Esophagus squamous epithelium (tissue), 5 donors: Measurements from ENCODE around the gene CRACDL. TPM values are rescaled to one million over a fixed set of nuclear protein-coding genes. Genes with fewer than 3 reads are reported as not detected.
A peak's percentile ranks its signal among the peaks of the same experiment; 100 is the strongest.

Experiments
- DNase-seq: peaks from one replicate; lab custom pipeline; 2025; lab: John Stamatoyannopoulos, UW
- H3K27ac ChIP-seq, 4 donors: fragments of 200-600 bp; sonication (generic); one replicate each; pipeline ENCODE4 v1.5.1; 2016 to 2019; ENCODE audit warnings: mild to moderate bottlenecking in 1 of 4
- H3K27me3 ChIP-seq, 4 donors: fragments of 200-600 bp; sonication (generic); 1 replicate in 3 of 4; 2 replicates in 1 of 4; pipeline versions ENCODE4 v1.5.1 to v1.6.0; 2017 to 2021; ENCODE audit warnings: antibody characterized with exemption in 1 of 4
- H3K36me3 ChIP-seq, 3 donors: fragments of 200-600 bp; sonication (generic); one replicate each; pipeline ENCODE4 v1.5.1; 2016 to 2019
- H3K4me1 ChIP-seq, 3 donors: fragments of 200-600 bp; sonication (generic); one replicate each; pipeline ENCODE4 v1.5.1; 2017 to 2019
- H3K4me3 ChIP-seq, 4 donors: fragments of 200-600 bp; sonication (generic); 1 replicate in 3 of 4; 2 replicates in 1 of 4; pipeline ENCODE4 v1.5.1; 2016 to 2019; ENCODE audit warnings: mild to moderate bottlenecking in 2 of 4, moderate library complexity in 1 of 4
- H3K9me3 ChIP-seq, 3 donors: fragments of 200-600 bp; sonication (generic); one replicate each; pipeline ENCODE4 v1.5.1; 2016 to 2019
- CTCF ChIP-seq, 6 experiments: fragments of 450-650 bp in 4 of 6; fragments of 200-600 bp in 2 of 6; sonication (generic) in 2 of 6; IDR thresholded peaks; one replicate each; pipeline ENCODE4 v1.5.1; 2016 to 2019; ENCODE audit warnings: antibody characterized with exemption in 6 of 6, mild to moderate bottlenecking in 4 of 6, moderate library complexity in 4 of 6
- POLR2A ChIP-seq, 4 donors: fragments of 450-650 bp; IDR thresholded peaks; one replicate each; pipeline ENCODE4 v1.6.1; 2017; ENCODE audit warnings: antibody characterized with exemption in 4 of 4, mild to moderate bottlenecking in 4 of 4, moderate library complexity in 3 of 4
- WGBS, 2 donors: methylation state at CpG; one replicate each; pipeline ENCODE4 v1.1.5; 2018; 5-methylcytosine and 5-hydroxymethylcytosine counted together
- intact Hi-C: fragments of 100-400 bp; cut with DNase I; formaldehyde crosslinking; loops from one replicate; pipeline ENCODE4 v1.15.0; 2022
- total RNA-seq, 4 donors: library from RNA; depleted of rRNA; stranded (reverse); fragments of >200 nt; gene quantifications; one replicate each; pipeline ENCODE4 v1.1.0, GENCODE V29; 2016
- donor health status: DM: yes; HTN: yes; CAD: no.

CRACDL gene
- total RNA-seq, 4 donors from 2014 or later: 6.5 to 33.6 (median 9.7) TPM

GRCh38 chr2:98807221-98807620 is 128.8 kb downstream of the CRACDL start:
- Histone ChIP-seq H3K4me1 (peaks cover 0 to 32% (median 8%) of the 10 kb centered on the region in 3 donors), H3K27ac (no peak overlapping the region), H3K4me3 (no peak overlapping the region), H3K27me3 (no peaks in the 10 kb centered on the region), H3K36me3 (peaks cover 0 to 10% (median 0%) of the 10 kb centered on the region in 3 donors), H3K9me3 (no peaks in the 10 kb centered on the region)
- intact Hi-C loops: no loop called here
- no peak for DNase-seq
- 80 to 90% methylated on average over 3 of the region's 3 CpGs for WGBS, 2 donors
- TF ChIP-seq POLR2A (IDR thresholded peaks at IDR 0.05): no peak
- no peak for TF ChIP-seq CTCF (IDR thresholded peaks at IDR 0.05)

GRCh38 chr2:98806236-98806697 is 129.8 kb downstream of the CRACDL start:
- H3K9me3 ChIP-seq: no peaks in the 10 kb centered on the region

GRCh38 chr2:98805412-98806171 is 130.4 kb downstream of the CRACDL start:
- H3K36me3 ChIP-seq: peaks cover 0 to 19% (median 0%) of the 10 kb centered on the region in 3 donors
- H3K27me3 ChIP-seq: no peaks in the 10 kb centered on the region
- intact Hi-C loops: no loop called here
- H3K9me3 ChIP-seq: no peaks in the 10 kb centered on the region
- no peak for DNase-seq
- TF ChIP-seq POLR2A (IDR thresholded peaks at IDR 0.05) (no peak), CTCF (IDR thresholded peaks at IDR 0.05) (no peak)
- no peak overlapping the region for H3K4me3 ChIP-seq
- 60 to 65% methylated on average over 8 to 11 of the region's 12 CpGs for WGBS, 2 donors
- peaks cover 0 to 26% (median 8%) of the 10 kb centered on the region in 3 donors for H3K4me1 ChIP-seq
- H3K27ac ChIP-seq: peak overlapping the region; percentile 18 to 62 (median 22)

More at GRCh38 chr2:98806236-98806697, 129.8 kb downstream of the CRACDL start:
- intact Hi-C loops: no loop called here
- peak overlapping the region in 3 of 4 donors; percentile 18 to 62 (median 25) for H3K27ac ChIP-seq
- no peak for TF ChIP-seq POLR2A (IDR thresholded peaks at IDR 0.05)
- no peak for TF ChIP-seq CTCF (IDR thresholded peaks at IDR 0.05)
- peaks cover 0 to 32% (median 8%) of the 10 kb centered on the region in 3 donors for H3K4me1 ChIP-seq
- WGBS, 2 donors: 32 to 39% methylated on average over 4 to 6 of the region's 7 CpGs
- H3K4me3 ChIP-seq: no peak overlapping the region
- H3K27me3 ChIP-seq: no peaks in the 10 kb centered on the region
- H3K36me3 ChIP-seq: peaks cover 0 to 17% (median 0%) of the 10 kb centered on the region in 3 donors
- no peak for DNase-seq

- peaks cover 0 to 17% (median 8%) of the 10 kb centered on the region in 3 donors for H3K4me1 ChIP-seq
- intact Hi-C loops: no loop called here
- DNase-seq: no peak
Observed at GRCh38 chr2:98804736-98805135, 131.3 kb downstream of the CRACDL start.

More at GRCh38 chr2:98804736-98805135, 131.3 kb downstream of the CRACDL start:
- TF ChIP-seq POLR2A (IDR thresholded peaks at IDR 0.05): no peak
- TF ChIP-seq CTCF (IDR thresholded peaks at IDR 0.05): no peak
- Histone ChIP-seq H3K27ac (no peak overlapping the region), H3K4me3 (no peak overlapping the region), H3K9me3 (no peaks in the 10 kb centered on the region), H3K27me3 (no peaks in the 10 kb centered on the region), H3K36me3 (peaks cover 0 to 19% (median 0%) of the 10 kb centered on the region in 3 donors)
- 88 to 100% methylated on average over 2 to 3 of the region's 3 CpGs for WGBS, 2 donors
